Measurements from ENCODE around the gene AQP1.

- TF ChIP-seq, protein P1, sequence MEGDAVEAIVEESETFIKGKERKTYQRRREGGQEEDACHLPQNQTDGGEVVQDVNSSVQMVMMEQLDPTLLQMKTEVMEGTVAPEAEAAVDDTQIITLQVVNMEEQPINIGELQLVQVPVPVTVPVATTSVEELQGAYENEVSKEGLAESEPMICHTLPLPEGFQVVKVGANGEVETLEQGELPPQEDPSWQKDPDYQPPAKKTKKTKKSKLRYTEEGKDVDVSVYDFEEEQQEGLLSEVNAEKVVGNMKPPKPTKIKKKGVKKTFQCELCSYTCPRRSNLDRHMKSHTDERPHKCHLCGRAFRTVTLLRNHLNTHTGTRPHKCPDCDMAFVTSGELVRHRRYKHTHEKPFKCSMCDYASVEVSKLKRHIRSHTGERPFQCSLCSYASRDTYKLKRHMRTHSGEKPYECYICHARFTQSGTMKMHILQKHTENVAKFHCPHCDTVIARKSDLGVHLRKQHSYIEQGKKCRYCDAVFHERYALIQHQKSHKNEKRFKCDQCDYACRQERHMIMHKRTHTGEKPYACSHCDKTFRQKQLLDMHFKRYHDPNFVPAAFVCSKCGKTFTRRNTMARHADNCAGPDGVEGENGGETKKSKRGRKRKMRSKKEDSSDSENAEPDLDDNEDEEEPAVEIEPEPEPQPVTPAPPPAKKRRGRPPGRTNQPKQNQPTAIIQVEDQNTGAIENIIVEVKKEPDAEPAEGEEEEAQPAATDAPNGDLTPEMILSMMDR (IDR thresholded peaks at IDR 0.05; ENCODE audit: low read depth, low read length, missing input control), result no peak
- no peak for TF ChIP-seq GABPA (IDR thresholded peaks at IDR 0.05 in 1 of 2, conservative IDR thresholded peaks at IDR 0.05 in 1 of 2)
- TF ChIP-seq TAF1 (conservative IDR thresholded peaks at IDR 0.05), result no peak
- TF ChIP-seq REST (IDR thresholded peaks at IDR 0.05), result no peak
- TF ChIP-seq, protein P2, sequence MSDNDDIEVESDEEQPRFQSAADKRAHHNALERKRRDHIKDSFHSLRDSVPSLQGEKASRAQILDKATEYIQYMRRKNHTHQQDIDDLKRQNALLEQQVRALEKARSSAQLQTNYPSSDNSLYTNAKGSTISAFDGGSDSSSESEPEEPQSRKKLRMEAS (IDR thresholded peaks at IDR 0.05), result no peak
- TF ChIP-seq YY1 (IDR thresholded peaks at IDR 0.05), result no peak
- TF ChIP-seq RAD21 (IDR thresholded peaks at IDR 0.05), result no peak
- TF ChIP-seq, protein P3, sequence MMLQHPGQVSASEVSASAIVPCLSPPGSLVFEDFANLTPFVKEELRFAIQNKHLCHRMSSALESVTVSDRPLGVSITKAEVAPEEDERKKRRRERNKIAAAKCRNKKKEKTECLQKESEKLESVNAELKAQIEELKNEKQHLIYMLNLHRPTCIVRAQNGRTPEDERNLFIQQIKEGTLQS (IDR thresholded peaks at IDR 0.05), result no peak
- no peak for TF ChIP-seq SP1 (IDR thresholded peaks at IDR 0.05)
- no peak for TF ChIP-seq JUND (IDR thresholded peaks at IDR 0.05)
- no peak for TF ChIP-seq RXRA (IDR thresholded peaks at IDR 0.05)
- TF ChIP-seq, protein P4, sequence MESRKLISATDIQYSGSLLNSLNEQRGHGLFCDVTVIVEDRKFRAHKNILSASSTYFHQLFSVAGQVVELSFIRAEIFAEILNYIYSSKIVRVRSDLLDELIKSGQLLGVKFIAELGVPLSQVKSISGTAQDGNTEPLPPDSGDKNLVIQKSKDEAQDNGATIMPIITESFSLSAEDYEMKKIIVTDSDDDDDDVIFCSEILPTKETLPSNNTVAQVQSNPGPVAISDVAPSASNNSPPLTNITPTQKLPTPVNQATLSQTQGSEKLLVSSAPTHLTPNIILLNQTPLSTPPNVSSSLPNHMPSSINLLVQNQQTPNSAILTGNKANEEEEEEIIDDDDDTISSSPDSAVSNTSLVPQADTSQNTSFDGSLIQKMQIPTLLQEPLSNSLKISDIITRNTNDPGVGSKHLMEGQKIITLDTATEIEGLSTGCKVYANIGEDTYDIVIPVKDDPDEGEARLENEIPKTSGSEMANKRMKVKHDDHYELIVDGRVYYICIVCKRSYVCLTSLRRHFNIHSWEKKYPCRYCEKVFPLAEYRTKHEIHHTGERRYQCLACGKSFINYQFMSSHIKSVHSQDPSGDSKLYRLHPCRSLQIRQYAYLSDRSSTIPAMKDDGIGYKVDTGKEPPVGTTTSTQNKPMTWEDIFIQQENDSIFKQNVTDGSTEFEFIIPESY (IDR thresholded peaks at IDR 0.05), result no peak
- TF ChIP-seq EGR1 (IDR thresholded peaks at IDR 0.05; ENCODE audit: low read depth in 2 of 2), result no peak
- no peak for TF ChIP-seq FOXA2 (IDR thresholded peaks at IDR 0.05)
Observed at GRCh38 chr7:30899630-30900029, 12.0 kb upstream of the AQP1 start.
